HepG2 (cell line): Measurements from ENCODE around the gene TTLL13. TPM values are rescaled to one million over a fixed set of nuclear protein-coding genes. Genes with fewer than 3 reads are reported as not detected.

Source experiments
- ATAC-seq: fragments of 200-7000 bp; cut with Tn5 transposase; 3 replicates; pipeline ENCODE4 v1.9.1; 2020; ENCODE audit warnings: mild to moderate bottlenecking, moderate library complexity
- BruUV-seq: library from RNA; stranded (reverse); fragments of 400-500 nt; replicated peaks from 2 replicates; lab custom pipeline; 2021; lab: Mats Ljungman, UMichigan
- CTCF ChIA-PET: fragments of 300-600 bp; formaldehyde crosslinking; extraction: SDS; loops from one replicate; lab custom pipeline; 2021; ENCODE audit warnings: low total read pairs, inconsistent platforms, low intra/inter-chr PET ratio; lab: Yijun Ruan, JAX
- POLR2A ChIA-PET: fragments of 350-600 bp; sonication (Branson Sonifier 250); formaldehyde crosslinking; loops from one replicate; lab custom pipeline; 2020; ENCODE audit warnings: antibody characterized with exemption, inconsistent platforms; lab: Yijun Ruan, JAX
- DNase-seq: peaks from one replicate; pipeline ENCODE4 v3.0.0-alpha.2; 2015; ENCODE audit warnings: low spot score
- FAIRE-seq: peaks from 3 replicates; lab custom pipeline; 2011; peaks lifted over from hg19 to GRCh38; lab: Jason Lieb, UNC
- H2AFZ ChIP-seq: one replicate; pipeline ENCODE4 v1.6.1; 2011; ENCODE audit warnings: low read length, inconsistent platforms
- H3K27ac ChIP-seq: fragments of 300-600 bp; 3 replicates; pipeline ENCODE4 v1.8.0; 2011; ENCODE audit warnings: mixed run types, mild to moderate bottlenecking, mixed read lengths, low read length, inconsistent platforms; ENCODE audit not compliant: insufficient read depth; ENCODE audit errors: extremely low read length
- H3K27me3 ChIP-seq, 2 experiments: fragments of 200-600 bp in 1 of 2; 2 replicates in 1 of 2; 3 replicates in 1 of 2; pipeline versions ENCODE4 v1.6.0 to v1.8.0; 2011; ENCODE audit warnings: low read length in 2 of 2, mild to moderate bottlenecking in 2 of 2, moderate library complexity in 2 of 2, inconsistent platforms in 1 of 2; ENCODE audit not compliant: insufficient read depth in 2 of 2, control insufficient read depth in 1 of 2
- H3K36me3 ChIP-seq, 2 experiments: fragments of 200-600 bp in 1 of 2; replicated peaks in 1 of 2; 2 replicates in 1 of 2; 3 replicates in 1 of 2; pipeline versions ENCODE4 v1.5.1 to v1.8.0; 2011; ENCODE audit warnings: low read length in 2 of 2, inconsistent platforms in 1 of 2; ENCODE audit not compliant: insufficient read depth in 2 of 2, control insufficient read depth in 1 of 2
- H3K4me1 ChIP-seq: 2 replicates; pipeline ENCODE4 v1.5.1; 2012; ENCODE audit warnings: low read length, inconsistent platforms; ENCODE audit not compliant: insufficient read depth
- H3K4me2 ChIP-seq: 2 replicates; pipeline ENCODE4 v1.6.0; 2011; ENCODE audit warnings: low read depth, low read length, inconsistent platforms
- H3K4me3 ChIP-seq, 3 experiments: fragments of 200-600 bp in 1 of 3; sonication (generic), shearing (Covaris generic) in 1 of 3; replicated peaks in 1 of 3; 2 replicates each; pipeline ENCODE4 v1.5.1; 2011 to 2016; ENCODE audit warnings: low read length in 3 of 3, inconsistent platforms in 2 of 3, low read depth in 2 of 3, mild to moderate bottlenecking in 2 of 3, control low read depth in 1 of 3, mixed read lengths in 1 of 3; ENCODE audit not compliant: insufficient read depth in 1 of 3
- H3K79me2 ChIP-seq: one replicate; pipeline ENCODE4 v1.6.1; 2011; ENCODE audit warnings: low read length, inconsistent platforms; ENCODE audit not compliant: insufficient read depth
- H3K9ac ChIP-seq: 2 replicates; pipeline ENCODE4 v1.6.0; 2011; ENCODE audit warnings: mild to moderate bottlenecking, low read depth, low read length, inconsistent platforms; ENCODE audit not compliant: insufficient read depth
- H3K9me3 ChIP-seq: 2 replicates; pipeline ENCODE4 v1.5.1; 2012; ENCODE audit warnings: mild to moderate bottlenecking, low read length
- H4K20me1 ChIP-seq: 2 replicates; pipeline ENCODE4 v1.6.0; 2011; ENCODE audit warnings: inconsistent platforms, mild to moderate bottlenecking, low read length, moderate library complexity; ENCODE audit not compliant: insufficient read depth
- CCAR2 ChIP-seq: fragments of 200-400 bp; formaldehyde crosslinking; optimal IDR thresholded peaks from 2 replicates; pipeline ENCODE3; 2018; ENCODE audit warnings: low read depth, mild to moderate bottlenecking, low read length, moderate library complexity
- FOXA3 ChIP-seq: IDR thresholded peaks from 2 replicates; pipeline ENCODE4 v1.6.1; 2016; ENCODE audit warnings: missing genetic modification reagents, missing compliant biosample characterization
- HIVEP1 ChIP-seq: sonication (generic); formaldehyde crosslinking; IDR thresholded peaks from 2 replicates; pipeline ENCODE4 v1.4.0; 2020; ENCODE audit warnings: mild to moderate bottlenecking, missing genetic modification reagents
- HNRNPL ChIP-seq: fragments of 200-400 bp; formaldehyde crosslinking; IDR thresholded peaks from 2 replicates; pipeline ENCODE4 v1.6.1; 2017; ENCODE audit warnings: mild to moderate bottlenecking, low read depth, low read length
- IKZF4 ChIP-seq: sonication (generic); formaldehyde crosslinking; IDR thresholded peaks from 2 replicates; pipeline ENCODE4 v1.5.1; 2020; ENCODE audit warnings: borderline replicate concordance, mild to moderate bottlenecking, low read depth, missing genetic modification reagents; ENCODE audit errors: not compliant biosample characterization
- KDM5A ChIP-seq: fragments of 200-600 bp; sonication (generic); IDR thresholded peaks from 2 replicates; pipeline ENCODE4 v1.7.0; 2018; ENCODE audit warnings: antibody characterized with exemption, mild to moderate bottlenecking, low read length, borderline replicate concordance
- LCORL ChIP-seq, 2 experiments: fragments of 450-650 bp in 1 of 2; sonication (generic) in 1 of 2; formaldehyde crosslinking in 1 of 2; IDR thresholded peaks; 2 replicates each; pipeline versions ENCODE4 v1.5.0 to v1.6.1; 2017 to 2020; ENCODE audit warnings: antibody characterized with exemption in 1 of 2, missing genetic modification reagents in 1 of 2
- NFE2L1 ChIP-seq: sonication (generic); formaldehyde crosslinking; IDR thresholded peaks from 2 replicates; pipeline ENCODE4 v1.4.0; 2020; ENCODE audit warnings: missing genetic modification reagents, mild to moderate bottlenecking, borderline replicate concordance
- SOX6 ChIP-seq, 2 experiments: fragments of 450-650 bp in 1 of 2; sonication (generic) in 1 of 2; formaldehyde crosslinking in 1 of 2; IDR thresholded peaks; 2 replicates each; pipeline versions ENCODE4 v1.4.0 to v1.6.1; 2017 to 2020; ENCODE audit warnings: antibody characterized with exemption in 1 of 2, mild to moderate bottlenecking in 1 of 2, missing genetic modification reagents in 1 of 2
- TEAD3 ChIP-seq: optimal IDR thresholded peaks from 2 replicates; pipeline ENCODE3; 2016; ENCODE audit warnings: borderline replicate concordance
- ZIK1 ChIP-seq: sonication (generic); formaldehyde crosslinking; IDR thresholded peaks from 2 replicates; pipeline ENCODE4 v1.5.0; 2020; ENCODE audit warnings: mild to moderate bottlenecking, low read depth, missing genetic modification reagents, borderline replicate concordance
- WGBS: methylation state at CpG from one replicate; pipeline ENCODE4 v1.1.6; 2017; ENCODE audit warnings: low lambda C conversion rate; 5-methylcytosine and 5-hydroxymethylcytosine counted together
- in situ Hi-C: cut with HindIII; loops from 2 replicates; pipeline ENCODE4 v1.10.0; 2017; ENCODE audit warnings: low pct_unique_long_range_greater_than_20kb; ENCODE audit not compliant: extremely low pct_ligation_motif_present
- intact Hi-C: fragments of 100-400 bp; cut with micrococcal nuclease; formaldehyde crosslinking; loops from one replicate; pipeline ENCODE4 v1.10.0; 2022; ENCODE audit not compliant: unreplicated experiment
- polyA plus RNA-seq, 8 experiments: library from polyadenylated mRNA; depleted of rRNA in 3 of 8; stranded (reverse) in 7 of 8; unstranded in 1 of 8; fragments of >200 nt; fragmentation: Illumina TruSeq in 4 of 8; extraction: Trizol in 4 of 8; gene quantifications; 2 replicates each; pipeline versions ENCODE4 v1.2.1 to v1.2.3, GENCODE V29; 2011 to 2016; ENCODE audit warnings: low read depth in 4 of 8, missing spikeins in 1 of 8, mixed read lengths in 1 of 8; ENCODE audit not compliant: insufficient read depth in 1 of 8
- total RNA-seq, 5 experiments: library from RNA; depleted of rRNA; stranded (reverse); fragments of >200 nt; fragmentation: Illumina TruSeq; extraction: Trizol; gene quantifications; 2 replicates each; pipeline ENCODE4 v1.2.3, GENCODE V29; 2016; ENCODE audit warnings: low read depth in 1 of 5
- TF ChIP-seq, protein P1 (sequence below): IDR thresholded peaks from 2 replicates; pipeline ENCODE4 v1.6.1; 2012; ENCODE audit warnings: inconsistent platforms
- TF ChIP-seq, protein P2 (sequence below): IDR thresholded peaks from 2 replicates; pipeline ENCODE4 v1.6.1; 2012; ENCODE audit warnings: low read depth, low read length, improper control_type of control experiment
- TF ChIP-seq, protein P3 (sequence below): IDR thresholded peaks from 2 replicates; pipeline ENCODE4 v1.6.1; 2016; ENCODE audit warnings: missing compliant biosample characterization, missing genetic modification reagents, borderline replicate concordance
- TF ChIP-seq, protein P4 (sequence below): sonication (generic); formaldehyde crosslinking; IDR thresholded peaks from 2 replicates; pipeline ENCODE4 v1.4.0; 2020; ENCODE audit warnings: missing genetic modification reagents
- TF ChIP-seq, protein P5 (sequence below): sonication (generic); formaldehyde crosslinking; IDR thresholded peaks from 2 replicates; pipeline ENCODE4 v1.4.0; 2020; ENCODE audit warnings: missing genetic modification reagents

TTLL13 gene
- total and polyA plus RNA-seq, 2 of the 13 experiments (the other 11 are each of a cell fraction or from before 2014, with no cell fraction given): 0.07 to 0.29 TPM

DNA sequence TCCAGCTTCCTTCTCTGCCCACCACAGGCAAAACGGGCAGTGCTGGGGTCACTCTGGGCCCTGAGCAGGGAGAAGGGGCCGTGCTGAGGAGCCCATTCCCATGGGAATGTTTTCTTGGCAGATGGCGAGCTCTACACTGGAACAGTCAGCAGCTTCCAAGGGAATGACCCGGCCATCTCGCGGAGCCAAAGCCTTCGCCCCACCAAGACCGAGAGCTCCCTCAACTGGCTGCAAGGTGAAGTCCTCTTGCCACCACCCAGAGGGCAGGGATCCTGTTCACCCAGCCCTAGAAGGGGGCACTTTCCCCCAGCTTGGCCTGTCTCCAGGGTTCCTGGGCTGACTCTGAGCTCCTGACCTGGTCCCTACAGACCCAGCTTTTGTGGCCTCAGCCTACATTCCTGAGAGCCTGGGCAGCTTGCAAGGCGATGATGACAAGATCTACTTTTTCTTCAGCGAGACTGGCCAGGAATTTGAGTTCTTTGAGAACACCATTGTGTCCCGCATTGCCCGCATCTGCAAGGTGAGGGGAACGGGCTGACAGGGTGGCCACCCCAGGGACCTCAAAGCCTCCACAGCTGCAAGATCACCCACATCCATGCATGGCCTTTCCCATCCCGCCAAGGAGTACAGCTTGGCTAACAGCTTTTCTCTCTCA is 28.0 kb upstream of the TTLL13 start:
- POLR2A ChIA-PET: interaction anchor here (1.1 kb wide), 1 partner anchor 20 kb away, joined by 3 read pairs; the partner anchor contains the start of gene SEMA4B
- WGBS: 72% methylated on average over 8 of the region's 14 CpGs
- H2AFZ ChIP-seq: no peak overlapping the region
- no peaks in the 10 kb centered on the region for H3K27me3 ChIP-seq
- in situ Hi-C loops: no loop called here
- H4K20me1 ChIP-seq: no peaks in the 10 kb centered on the region
- no peak overlapping the region for H3K27ac ChIP-seq
- H3K4me3 ChIP-seq: no peak overlapping the region
- H3K4me2 ChIP-seq: no peak overlapping the region
- CTCF ChIA-PET: interaction anchor here (4.1 kb wide), 1 partner anchor 78 kb away, joined by 41 read pairs; no protein-coding TSS in a partner anchor
- intact Hi-C loops: loop anchor here (2.0 kb wide), 1 partner anchor 21 kb away; the partner anchor contains the start of gene SEMA4B
- peak; percentile 91 for ATAC-seq
- no peak overlapping the region for H3K9ac ChIP-seq
- DNase-seq: peak; percentile 67
- H3K9me3 ChIP-seq: no peaks in the 10 kb centered on the region
- FAIRE-seq: peak; percentile 86
- no peaks in the 10 kb centered on the region for H3K79me2 ChIP-seq
- no peaks in the 10 kb centered on the region for H3K4me1 ChIP-seq
- H3K36me3 ChIP-seq: peaks cover 13 to 34% of the 10 kb centered on the region in 2 experiments
- BruUV-seq: no TSS peak
- TF ChIP-seq, protein P1, sequence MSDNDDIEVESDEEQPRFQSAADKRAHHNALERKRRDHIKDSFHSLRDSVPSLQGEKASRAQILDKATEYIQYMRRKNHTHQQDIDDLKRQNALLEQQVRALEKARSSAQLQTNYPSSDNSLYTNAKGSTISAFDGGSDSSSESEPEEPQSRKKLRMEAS: no peak; the same call in 1 of the 2 replicates
- TF ChIP-seq FOXA3 (CRISPR knock-in tag) (0 out of 2 replicates have a peak, but pooled peaks have one; percentile 15), LCORL (IDR thresholded peaks at IDR 0.05) (no peak), LCORL (CRISPR knock-in tag; IDR thresholded peaks at IDR 0.05) (0 out of 2 replicates have a peak, but pooled peaks have one; percentile 23), SOX6 (IDR thresholded peaks at IDR 0.05) (no peak), SOX6 (CRISPR knock-in tag; IDR thresholded peaks at IDR 0.05) (0 out of 2 replicates have a peak, but pooled peaks have one; percentile 36), IKZF4 (no peak), CCAR2 (no peak), HIVEP1 (CRISPR knock-in tag) (no peak), KDM5A (no peak), NFE2L1 (CRISPR knock-in tag) (no peak), ZIK1 (CRISPR knock-in tag) (no peak), TEAD3 (CRISPR knock-in tag) (peak; percentile 47), HNRNPL (peak; percentile 82)
- TF ChIP-seq, protein P2, sequence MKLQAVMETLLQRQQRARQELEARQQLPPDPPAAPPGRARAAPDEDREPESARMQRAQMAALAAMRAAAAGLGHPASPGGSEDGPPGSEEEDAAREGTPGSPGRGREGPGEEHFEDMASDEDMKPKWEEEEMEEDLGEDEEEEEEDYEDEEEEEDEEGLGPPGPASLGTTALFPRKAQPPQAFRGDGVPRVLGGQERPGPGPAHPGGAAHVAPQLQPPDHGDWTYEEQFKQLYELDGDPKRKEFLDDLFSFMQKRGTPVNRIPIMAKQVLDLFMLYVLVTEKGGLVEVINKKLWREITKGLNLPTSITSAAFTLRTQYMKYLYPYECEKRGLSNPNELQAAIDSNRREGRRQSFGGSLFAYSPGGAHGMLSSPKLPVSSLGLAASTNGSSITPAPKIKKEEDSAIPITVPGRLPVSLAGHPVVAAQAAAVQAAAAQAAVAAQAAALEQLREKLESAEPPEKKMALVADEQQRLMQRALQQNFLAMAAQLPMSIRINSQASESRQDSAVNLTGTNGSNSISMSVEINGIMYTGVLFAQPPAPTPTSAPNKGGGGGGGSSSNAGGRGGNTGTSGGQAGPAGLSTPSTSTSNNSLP: no peak
- TF ChIP-seq, protein P3, sequence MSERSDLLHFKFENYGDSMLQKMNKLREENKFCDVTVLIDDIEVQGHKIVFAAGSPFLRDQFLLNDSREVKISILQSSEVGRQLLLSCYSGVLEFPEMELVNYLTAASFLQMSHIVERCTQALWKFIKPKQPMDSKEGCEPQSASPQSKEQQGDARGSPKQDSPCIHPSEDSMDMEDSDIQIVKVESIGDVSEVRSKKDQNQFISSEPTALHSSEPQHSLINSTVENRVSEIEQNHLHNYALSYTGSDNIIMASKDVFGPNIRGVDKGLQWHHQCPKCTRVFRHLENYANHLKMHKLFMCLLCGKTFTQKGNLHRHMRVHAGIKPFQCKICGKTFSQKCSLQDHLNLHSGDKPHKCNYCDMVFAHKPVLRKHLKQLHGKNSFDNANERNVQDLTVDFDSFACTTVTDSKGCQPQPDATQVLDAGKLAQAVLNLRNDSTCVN (CRISPR knock-in tag): peak; percentile 34; the same call in 1 of the 2 replicates
- TF ChIP-seq, protein P4, sequence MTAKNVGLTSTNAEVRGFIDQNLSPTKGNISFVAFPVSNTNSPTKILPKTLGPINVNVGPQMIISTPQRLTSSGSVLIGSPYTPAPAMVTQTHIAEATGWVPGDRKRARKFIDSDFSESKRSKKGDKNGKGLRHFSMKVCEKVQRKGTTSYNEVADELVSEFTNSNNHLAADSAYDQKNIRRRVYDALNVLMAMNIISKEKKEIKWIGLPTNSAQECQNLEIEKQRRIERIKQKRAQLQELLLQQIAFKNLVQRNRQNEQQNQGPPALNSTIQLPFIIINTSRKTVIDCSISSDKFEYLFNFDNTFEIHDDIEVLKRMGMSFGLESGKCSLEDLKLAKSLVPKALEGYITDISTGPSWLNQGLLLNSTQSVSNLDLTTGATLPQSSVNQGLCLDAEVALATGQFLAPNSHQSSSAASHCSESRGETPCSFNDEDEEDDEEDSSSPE (CRISPR knock-in tag): no peak
- TF ChIP-seq, protein P5, sequence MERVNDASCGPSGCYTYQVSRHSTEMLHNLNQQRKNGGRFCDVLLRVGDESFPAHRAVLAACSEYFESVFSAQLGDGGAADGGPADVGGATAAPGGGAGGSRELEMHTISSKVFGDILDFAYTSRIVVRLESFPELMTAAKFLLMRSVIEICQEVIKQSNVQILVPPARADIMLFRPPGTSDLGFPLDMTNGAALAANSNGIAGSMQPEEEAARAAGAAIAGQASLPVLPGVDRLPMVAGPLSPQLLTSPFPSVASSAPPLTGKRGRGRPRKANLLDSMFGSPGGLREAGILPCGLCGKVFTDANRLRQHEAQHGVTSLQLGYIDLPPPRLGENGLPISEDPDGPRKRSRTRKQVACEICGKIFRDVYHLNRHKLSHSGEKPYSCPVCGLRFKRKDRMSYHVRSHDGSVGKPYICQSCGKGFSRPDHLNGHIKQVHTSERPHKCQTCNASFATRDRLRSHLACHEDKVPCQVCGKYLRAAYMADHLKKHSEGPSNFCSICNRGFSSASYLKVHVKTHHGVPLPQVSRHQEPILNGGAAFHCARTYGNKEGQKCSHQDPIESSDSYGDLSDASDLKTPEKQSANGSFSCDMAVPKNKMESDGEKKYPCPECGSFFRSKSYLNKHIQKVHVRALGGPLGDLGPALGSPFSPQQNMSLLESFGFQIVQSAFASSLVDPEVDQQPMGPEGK (CRISPR knock-in tag): peak; percentile 53; the same call in 1 of the 2 replicates
